ENCODE data around the gene PTPRR.

- no peak for TF ChIP-seq CTCF (IDR thresholded peaks at IDR 0.05)
- TF ChIP-seq POLR2A (IDR thresholded peaks at IDR 0.05) = no peak
These were observed 78.4 kb downstream of the PTPRR start for GRCh38 chr12:70842136-70842535.

All from breast epithelium (tissue), 3 donors.